Breast epithelium (tissue), 3 donors: Measurements from ENCODE around the gene ANKRD16.

Source experiments
- CTCF ChIP-seq, 3 donors: fragments of 450-650 bp; IDR thresholded peaks; one replicate each; pipeline ENCODE4 v1.5.1; 2016 to 2017; ENCODE audit warnings: antibody characterized with exemption in 3 of 3, mild to moderate bottlenecking in 3 of 3, moderate library complexity in 3 of 3
- POLR2A ChIP-seq: fragments of 450-650 bp; IDR thresholded peaks from one replicate; pipeline ENCODE4 v1.6.1; 2016; ENCODE audit warnings: antibody characterized with exemption, mild to moderate bottlenecking, moderate library complexity
- POLR2AphosphoS5 ChIP-seq, 3 donors: sonication (generic); formaldehyde crosslinking; IDR thresholded peaks; one replicate each; pipeline ENCODE4 v1.6.1; 2017; ENCODE audit warnings: antibody characterized with exemption in 3 of 3

GRCh38 chr10:5895804-5896203 is 6.1 kb upstream of the ANKRD16 start:
- TF ChIP-seq CTCF (IDR thresholded peaks at IDR 0.05) (no peak), POLR2AphosphoS5 (IDR thresholded peaks at IDR 0.05) (no peak), POLR2A (no peak)
